GM10266 (cell line): ENCODE measurements around the gene CD3E.

Experiments
- DNase-seq: peaks from one replicate; pipeline ENCODE4 v3.0.0; 2012; ENCODE audit errors: extremely low spot score
- CTCF ChIP-seq: IDR thresholded peaks from 2 replicates; pipeline ENCODE4 v1.5.1; 2012; ENCODE audit warnings: mild to moderate bottlenecking, low read depth; ENCODE audit not compliant: control insufficient read depth, insufficient read depth; ENCODE audit errors: missing control alignments

Gene CD3E

DNA sequence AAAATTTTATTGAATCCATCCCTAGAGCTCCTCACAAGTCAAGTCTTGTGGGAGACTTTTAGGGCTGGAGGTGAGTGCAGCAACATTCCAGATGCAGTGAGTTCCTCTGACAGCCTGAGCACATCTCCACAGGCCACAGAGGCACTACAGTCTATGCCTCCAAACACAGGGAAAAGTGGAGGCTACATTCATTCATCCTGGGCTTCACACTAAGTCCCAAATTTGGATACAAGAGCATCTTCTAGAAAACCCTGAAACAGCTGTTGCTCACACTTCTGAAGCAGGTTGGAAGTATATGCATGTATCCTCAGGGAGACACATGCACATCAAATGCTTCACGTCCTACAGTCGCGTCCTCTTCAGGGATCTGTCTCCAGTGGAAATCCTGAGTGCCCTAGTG, 36.7 kb downstream of the CD3E start:
- no peak for DNase-seq
- TF ChIP-seq CTCF = no peak

DNA sequence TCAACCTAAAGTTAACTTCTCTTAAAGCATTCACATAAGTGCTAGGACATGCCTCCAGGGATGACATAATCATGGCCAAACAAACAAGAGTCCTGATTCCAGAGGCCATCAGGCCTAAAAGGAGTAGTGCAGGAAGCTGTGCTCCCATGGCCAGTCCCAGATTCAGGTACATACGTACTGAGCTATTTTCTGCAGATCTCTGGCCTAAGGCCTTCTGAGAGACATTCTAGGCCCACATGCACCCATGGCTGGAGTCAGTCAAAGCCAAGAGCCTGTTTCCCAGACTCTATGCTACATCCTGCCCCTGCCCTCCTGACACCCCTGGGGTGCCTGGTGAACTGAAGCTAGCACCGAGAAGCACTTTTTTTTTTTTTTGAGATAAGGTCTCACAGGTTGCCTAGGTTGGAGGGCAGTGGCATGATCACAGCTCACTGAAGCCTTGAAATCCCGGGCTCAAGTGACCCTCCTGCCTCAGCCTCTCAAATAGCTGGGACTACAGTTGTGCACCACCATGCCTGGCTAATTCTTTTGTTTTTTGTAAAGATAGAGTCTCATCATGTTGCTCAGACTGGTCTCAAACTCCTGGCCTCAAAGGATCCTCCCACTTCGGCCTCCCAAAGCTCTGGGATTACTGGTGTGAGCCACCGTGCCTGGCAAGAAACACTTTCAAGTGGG, 37.4 kb downstream of the CD3E start:
- no peak for DNase-seq
- no peak for TF ChIP-seq CTCF

- no peak for TF ChIP-seq CTCF
Measured at GRCh38 chr11:118342503-118343161, 38.1 kb downstream of the CD3E start, which contains the start of gene CD3D. Gene CD3D (minus strand): TSS chr11:118342705. CDS start chr11:118342607, 98 bp downstream.

DNA sequence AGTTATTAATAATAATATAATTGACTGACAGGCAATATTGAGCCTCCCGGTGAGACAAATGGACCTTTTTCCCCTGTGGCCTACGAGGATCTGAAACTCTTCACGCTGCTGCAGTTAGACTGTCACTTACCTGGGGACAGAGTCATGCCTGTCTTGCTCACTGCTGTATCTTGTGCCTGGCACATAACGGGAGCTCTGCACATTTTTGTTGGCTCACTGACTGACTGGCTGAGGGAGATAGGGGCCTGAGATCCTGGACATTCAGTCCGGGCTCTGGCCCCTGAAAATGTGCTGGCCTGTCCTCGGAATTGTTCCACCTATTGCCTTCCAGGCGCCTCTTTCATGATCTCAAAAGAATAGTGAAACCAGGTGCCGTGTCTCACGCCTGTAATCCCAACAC, 38.7 kb downstream of the CD3E start:
- DNase-seq = no peak

More at GRCh38 chr11:118342503-118343161, 38.1 kb downstream of the CD3E start, which contains the start of gene CD3D:
- no peak for DNase-seq

GRCh38 chr11:118343981-118344515, 39.5 kb downstream of the CD3E start, which contains the start of gene CD3G:
Gene CD3G (plus strand): TSS chr11:118344344. CDS start chr11:118344424, 80 bp downstream.
- DNase-seq = no peak
- TF ChIP-seq CTCF = no peak

More for the DNA sequence above, 38.7 kb downstream of the CD3E start:
- TF ChIP-seq CTCF = no peak

GRCh38 chr11:118349475-118349874, 44.9 kb downstream of the CD3E start:
- DNase-seq = no peak
- TF ChIP-seq CTCF = no peak
